ENCODE results near the gene BCL2L1.

- TF ChIP-seq CTCF (conservative IDR thresholded peaks at IDR 0.05; ENCODE audit: low read depth, low read length): no peak
- TF ChIP-seq EZH2phosphoT487 (IDR thresholded peaks at IDR 0.05; ENCODE audit: borderline replicate concordance, low read length): no peak
Measured at GRCh38 chr20:31680286-31681127, 42.2 kb downstream of the BCL2L1 start.

Measured in PC-3 (cell line).